MV-4-11 (cell line): ENCODE results near the gene ONECUT2.

Source experiments
- DNase-seq: peaks from one replicate; lab custom pipeline; 2025; lab: John Stamatoyannopoulos, UW

ONECUT2 gene

GRCh38 chr18:57529151-57529550 is 94.0 kb downstream of the ONECUT2 start:
- no peak for DNase-seq

GRCh38 chr18:57533006-57533867 is 98.1 kb downstream of the ONECUT2 start:
- peak; percentile 71 for DNase-seq

GRCh38 chr18:57533868-57534510 is 98.8 kb downstream of the ONECUT2 start:
- no peak for DNase-seq

DNA sequence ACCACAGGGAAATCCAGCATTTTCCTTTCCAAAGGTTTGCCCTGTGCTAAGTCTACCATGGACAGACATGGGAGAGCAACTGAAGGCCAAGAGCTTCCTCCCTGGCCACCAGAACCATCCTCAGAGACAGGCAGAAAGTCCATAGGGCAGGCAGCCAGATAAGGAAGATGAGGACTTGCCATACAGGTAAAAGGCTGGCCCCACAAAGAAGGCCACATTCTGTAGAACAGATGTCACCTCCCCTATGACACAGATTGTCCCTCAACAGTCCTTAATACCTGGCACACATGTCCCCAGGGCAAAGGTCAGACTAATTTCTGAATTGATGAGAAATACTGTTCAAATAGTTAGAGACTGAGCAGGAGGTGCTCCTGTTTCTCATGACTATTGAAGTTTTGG is 99.3 kb downstream of the ONECUT2 start:
- DNase-seq = no peak

- DNase-seq = no peak
Observed at GRCh38 chr18:57538614-57539013, 103.4 kb downstream of the ONECUT2 start.

DNA sequence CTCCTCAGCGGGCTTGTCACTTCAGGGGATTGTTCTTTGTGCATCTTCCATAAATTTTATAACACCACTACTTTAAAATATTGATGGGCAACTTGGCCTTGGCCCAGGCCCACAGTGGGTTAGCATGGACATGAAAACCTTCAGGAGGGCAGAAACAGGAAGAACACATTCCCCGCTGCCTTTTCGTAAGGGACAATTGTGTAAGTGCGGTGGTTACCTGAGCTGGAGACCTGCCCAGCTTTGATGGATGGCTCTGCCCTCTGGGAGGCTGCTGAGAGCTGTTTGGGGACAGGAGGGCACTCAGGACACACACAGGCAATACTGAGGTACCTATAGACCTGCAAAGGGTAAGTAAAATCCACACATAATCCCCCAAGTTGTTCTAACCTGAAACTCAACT is 104.5 kb downstream of the ONECUT2 start:
- DNase-seq = no peak
